Pancreas (tissue), 10 donors: Measurements from ENCODE around the gene RHBDF2. TPM values are rescaled to one million over a fixed set of nuclear protein-coding genes. Genes with fewer than 3 reads are reported as not detected.

Experiments
- ATAC-seq, 4 donors: fragments of 200-7000 bp; cut with Tn5 transposase; one replicate each; pipeline versions ENCODE4 v1.8.0 to v1.9.1; 2020; ENCODE audit warnings: mild to moderate bottlenecking in 4 of 4, moderate library complexity in 4 of 4
- DNase-seq, 6 donors: peaks; one replicate each; pipeline ENCODE4 v3.0.0-alpha.2; 2020
- FAIRE-seq: peaks from 2 replicates; lab custom pipeline; 2012; peaks lifted over from hg19 to GRCh38; lab: Jason Lieb, UNC
- H3K27ac ChIP-seq, 4 donors: fragments of 200-600 bp; sonication (generic); 1 replicate in 3 of 4; 2 replicates in 1 of 4; pipeline versions ENCODE4 v1.5.0 to v1.8.0; 2020
- H3K27me3 ChIP-seq, 4 donors: fragments of 200-600 bp; one replicate each; pipeline ENCODE4 v1.8.0; 2021
- H3K36me3 ChIP-seq, 3 donors: fragments of 200-600 bp; sonication (generic) in 1 of 3; one replicate each; pipeline versions ENCODE4 v1.5.0 to v1.8.0; 2020 to 2021
- H3K4me1 ChIP-seq, 3 donors: fragments of 200-600 bp; one replicate each; pipeline ENCODE4 v1.8.0; 2021
- H3K4me3 ChIP-seq, 4 donors: fragments of 200-600 bp; sonication (generic) in 2 of 4; one replicate each; pipeline versions ENCODE4 v1.5.0 to v1.8.0; 2020 to 2021
- H3K9me3 ChIP-seq, 4 donors: fragments of 200-600 bp; one replicate each; pipeline ENCODE4 v1.8.0; 2021
- CTCF ChIP-seq, 4 donors: fragments of 200-600 bp; sonication (generic) in 3 of 4; IDR thresholded peaks; one replicate each; pipeline versions ENCODE4 v1.5.0 to v1.8.0; 2021; ENCODE audit warnings: antibody characterized with exemption in 4 of 4
- WGBS, 2 donors: extraction: QIAGEN DNeasy Blood & Tissue Kit; methylation state at CpG; one replicate each; pipeline ENCODE4 v1.1.7; 2013; 5-methylcytosine and 5-hydroxymethylcytosine counted together
- intact Hi-C, 3 donors: fragments of 100-400 bp; cut with DNase I; formaldehyde crosslinking; loops; one replicate each; pipeline versions ENCODE4 v1.11.1 to v1.14.2; 2022
- polyA plus RNA-seq, 2 donors: library from polyadenylated mRNA; stranded (reverse); fragments of 200-250 nt; gene quantifications; one replicate each; pipeline ENCODE4 v1.2.3, GENCODE V29; 2013
- total RNA-seq, 6 donors: library from RNA; stranded (reverse); fragmentation: NEBNext Ultra II Directional in 4 of 6; extraction: Animal tissue kit (Norgen Biotek cat#: 25700) in 4 of 6; gene quantifications; one replicate each; pipeline versions ENCODE4 v1.2.1 to v1.2.4, GENCODE V29; 2021 to 2023
- donor health status: healthy with polysubstance abuse.
- donor health status: DM: no; HTN: no; CAD: no; lungs with moderate emphysema.
- donor health status: DM: no; HTN: no; CAD: no.
- donor health status: control.
- donor health status: control.
- donor health status: Bipolar disorder and iron deficiency.
- donor health status: DM: yes; HTN: yes; CAD: no.
- donor health status: DM: no; HTN: no; CAD: no.
- donor health status: DM: no; HTN: no; CAD: no.
- donor health status: DM: yes; HTN: yes; CAD: no.

Gene RHBDF2
- total and polyA plus RNA-seq, 8 donors: 18.0 to 50.1 (median 22.4) TPM

GRCh38 chr17:76428511-76428910, 72.7 kb downstream of the RHBDF2 start:
- Histone ChIP-seq H3K36me3 (no peaks in the 10 kb centered on the region), H3K27ac (no peak overlapping the region), H3K4me1 (no peaks in the 10 kb centered on the region), H3K9me3 (no peaks in the 10 kb centered on the region), H3K4me3 (no peak overlapping the region), H3K27me3 (no peaks in the 10 kb centered on the region)
- DNase-seq (no peak), ATAC-seq (no peak), FAIRE-seq (no peak)
- TF ChIP-seq CTCF (IDR thresholded peaks at IDR 0.05): no peak
- 90 to 94% methylated on average over 1 of the region's 1 CpG for WGBS, 2 donors
- intact Hi-C loops: no loop called here

GRCh38 chr17:76427501-76428231, 73.6 kb downstream of the RHBDF2 start:
- TF ChIP-seq CTCF (IDR thresholded peaks at IDR 0.05): no peak
- Histone ChIP-seq H3K27me3 (no peaks in the 10 kb centered on the region), H3K4me3 (no peak overlapping the region), H3K36me3 (no peaks in the 10 kb centered on the region), H3K4me1 (no peaks in the 10 kb centered on the region), H3K9me3 (no peaks in the 10 kb centered on the region), H3K27ac (no peak overlapping the region)
- intact Hi-C loops: no loop called here
- no peak for DNase-seq
- ATAC-seq: peak in 1 of 4 donors; percentile 18
- WGBS, 2 donors: 78% methylated on average over 8 of the region's 8 CpGs
- FAIRE-seq: no peak

- Histone ChIP-seq H3K27me3 (no peaks in the 10 kb centered on the region), H3K36me3 (no peaks in the 10 kb centered on the region), H3K4me3 (no peak overlapping the region), H3K4me1 (no peaks in the 10 kb centered on the region), H3K9me3 (no peaks in the 10 kb centered on the region), H3K27ac (no peak overlapping the region)
- ATAC-seq (no peak), FAIRE-seq (no peak), DNase-seq (no peak)
- intact Hi-C loops: no loop called here
- 83 to 87% methylated on average over 3 of the region's 3 CpGs for WGBS, 2 donors
- TF ChIP-seq CTCF (IDR thresholded peaks at IDR 0.05): no peak
Measured at GRCh38 chr17:76426853-76427252, 74.4 kb downstream of the RHBDF2 start.

GRCh38 chr17:76422860-76423259, 78.4 kb downstream of the RHBDF2 start:
- WGBS, 2 donors: 94% methylated on average over 6 of the region's 6 CpGs
- no peaks in the 10 kb centered on the region for H3K27me3 ChIP-seq
- H3K36me3 ChIP-seq: no peaks in the 10 kb centered on the region
- FAIRE-seq (no peak), ATAC-seq (no peak), DNase-seq (no peak)
- H3K4me1 ChIP-seq: no peaks in the 10 kb centered on the region
- no peak overlapping the region for H3K27ac ChIP-seq
- intact Hi-C loops: no loop called here
- no peak for TF ChIP-seq CTCF (IDR thresholded peaks at IDR 0.05)
- H3K9me3 ChIP-seq: no peaks in the 10 kb centered on the region
- H3K4me3 ChIP-seq: no peak overlapping the region

DNA sequence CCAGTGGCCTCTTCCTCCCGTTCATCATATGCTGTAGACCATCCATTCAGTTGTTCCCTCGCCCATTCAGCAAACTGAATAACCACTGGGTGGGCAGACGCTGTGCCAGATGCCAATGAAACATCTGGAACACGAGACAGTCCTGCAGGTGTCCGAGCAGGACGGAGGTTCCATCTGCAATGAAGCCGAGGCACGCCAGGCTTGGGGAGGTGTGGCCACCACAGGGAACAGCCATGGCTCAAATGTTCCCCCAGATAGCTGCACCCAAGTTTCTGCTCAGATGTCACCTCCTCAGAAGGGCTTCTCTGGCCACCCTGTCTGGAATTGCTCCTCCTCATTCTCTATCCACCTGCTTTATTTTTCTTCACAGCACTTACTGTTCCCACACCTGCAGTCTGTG, 78.8 kb downstream of the RHBDF2 start:
- no peaks in the 10 kb centered on the region for H3K36me3 ChIP-seq
- DNase-seq: no peak
- intact Hi-C loops: no loop called here
- H3K4me1 ChIP-seq: no peaks in the 10 kb centered on the region
- 94 to 97% methylated on average over 8 of the region's 8 CpGs for WGBS, 2 donors
- FAIRE-seq: no peak
- H3K9me3 ChIP-seq: no peaks in the 10 kb centered on the region
- H3K27me3 ChIP-seq: no peaks in the 10 kb centered on the region
- TF ChIP-seq CTCF (IDR thresholded peaks at IDR 0.05): no peak
- no peak for ATAC-seq
- no peak overlapping the region for H3K4me3 ChIP-seq
- no peak overlapping the region for H3K27ac ChIP-seq
